Stimulated activated CD8-positive, alpha-beta memory T cell treated with anti-CD3 and anti-CD28 coated beads, Interleukin-12 subunit alpha, Interleukin-12 subunit beta, amount 100 ng/mL, for 24 hours (primary cell): Measurements from ENCODE around the gene SUGCT.

Experiments used
- DNase-seq: peaks from one replicate; pipeline ENCODE4 v3.0.0-alpha.2; 2020; ENCODE audit errors: extremely low read depth

SUGCT gene

DNA sequence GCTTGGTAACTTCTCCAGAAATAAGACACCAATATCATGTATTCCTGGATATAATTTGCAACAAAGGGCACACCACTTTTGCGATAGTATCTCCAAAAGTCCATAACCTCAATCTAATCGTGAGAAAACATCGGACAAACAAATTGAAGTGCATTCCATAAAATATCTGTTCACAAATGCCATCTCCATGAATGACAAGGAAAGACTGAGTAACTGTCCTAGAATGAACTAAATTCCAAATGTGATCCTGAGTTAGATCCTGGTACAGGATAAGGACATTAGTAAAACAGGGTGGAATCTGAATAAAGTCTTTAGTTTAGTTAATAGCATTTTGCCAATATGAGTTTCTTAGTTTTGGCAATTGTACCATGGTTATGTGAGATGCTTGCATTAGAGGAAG lies 384.2 kb downstream of the SUGCT start:
- no peak for DNase-seq

DNA sequence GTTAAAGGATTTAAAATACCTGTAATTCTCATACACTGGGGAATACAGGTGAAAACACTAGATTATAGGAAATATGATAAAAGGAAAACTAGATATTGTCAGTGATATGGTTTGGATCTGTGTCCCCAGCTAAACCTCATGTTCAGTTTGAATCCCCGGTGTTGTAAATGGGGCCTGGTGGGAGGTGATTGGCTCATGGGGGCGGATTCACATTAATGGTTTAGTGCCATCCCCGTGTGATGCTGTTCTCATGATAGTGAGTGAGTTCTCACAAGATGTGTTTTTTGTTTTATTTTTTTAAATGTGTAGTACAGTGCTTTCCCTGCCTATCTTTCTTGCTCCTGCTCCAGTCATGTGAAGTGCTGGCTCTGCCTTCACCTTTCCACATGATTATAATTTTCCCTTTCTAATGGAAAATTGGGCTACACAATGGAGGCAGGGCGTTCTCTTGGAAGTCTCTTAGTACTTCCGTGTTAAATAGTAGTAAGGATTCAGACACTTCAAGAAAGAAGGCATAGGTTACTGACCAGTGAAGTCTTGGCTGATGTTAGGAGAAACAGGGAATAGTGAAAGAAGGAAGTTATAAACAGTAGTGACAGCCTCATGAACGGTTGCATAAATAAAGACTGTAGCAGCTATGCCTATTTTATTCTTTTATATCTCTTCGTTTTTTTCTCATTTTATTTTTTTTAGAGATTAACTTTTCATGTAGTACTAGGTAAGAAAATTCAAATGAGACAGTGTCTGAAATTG lies 386.4 kb downstream of the SUGCT start:
- DNase-seq, result no peak

DNA sequence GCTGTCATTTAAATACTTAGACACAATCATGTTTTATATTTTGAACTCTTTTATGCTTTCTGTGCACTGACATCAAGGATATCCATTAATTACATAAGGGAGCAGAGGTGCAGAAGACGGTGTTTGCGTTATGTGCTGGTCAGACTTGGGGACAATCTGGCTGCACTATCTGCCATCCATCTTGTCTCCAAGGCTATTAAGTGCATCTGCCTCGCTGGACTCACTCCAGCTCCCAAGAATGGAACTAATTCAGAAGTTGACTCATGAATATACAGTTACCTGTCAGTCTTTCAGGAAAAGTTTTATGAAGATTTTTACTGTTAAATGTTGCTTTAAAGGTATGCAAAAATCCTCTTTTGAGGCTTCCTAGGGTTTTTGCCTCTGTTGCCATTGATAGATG lies 391.0 kb downstream of the SUGCT start:
- DNase-seq, result no peak

DNA sequence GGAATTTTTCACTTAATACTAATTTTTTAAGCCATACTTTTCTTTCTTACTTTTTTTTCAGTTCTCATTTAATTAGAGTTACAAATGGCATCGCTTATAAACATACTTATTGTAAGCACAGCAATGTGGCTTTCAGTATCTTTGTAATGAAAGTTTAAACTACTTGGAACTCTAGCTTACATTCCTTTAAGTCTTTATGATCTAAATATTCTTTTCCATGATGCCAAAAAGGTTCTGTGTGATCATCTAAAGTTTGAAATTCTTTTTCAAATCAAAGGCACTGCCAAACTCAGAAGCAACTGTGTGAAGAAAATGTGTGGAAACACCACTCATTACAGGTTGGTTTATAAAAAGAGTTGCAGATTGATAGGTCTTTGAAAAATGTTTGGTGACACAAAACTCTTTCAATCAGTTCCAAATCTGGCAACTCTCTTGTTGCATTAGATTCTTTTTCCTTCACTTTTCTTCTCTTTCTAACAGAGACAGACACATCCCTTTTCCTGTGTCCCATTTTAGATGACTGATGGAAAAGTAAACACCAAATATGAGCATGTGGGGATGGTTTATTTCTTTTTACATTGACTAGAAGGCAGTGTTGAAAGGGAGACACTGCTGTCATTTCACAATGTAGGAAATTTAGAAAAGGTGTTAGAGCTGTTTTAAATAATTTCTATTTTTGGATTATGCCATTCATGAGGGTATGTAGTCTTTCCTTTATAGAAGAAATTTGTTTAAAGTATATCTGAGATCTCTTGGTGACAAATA lies 392.3 kb downstream of the SUGCT start:
- DNase-seq, result no peak

DNA sequence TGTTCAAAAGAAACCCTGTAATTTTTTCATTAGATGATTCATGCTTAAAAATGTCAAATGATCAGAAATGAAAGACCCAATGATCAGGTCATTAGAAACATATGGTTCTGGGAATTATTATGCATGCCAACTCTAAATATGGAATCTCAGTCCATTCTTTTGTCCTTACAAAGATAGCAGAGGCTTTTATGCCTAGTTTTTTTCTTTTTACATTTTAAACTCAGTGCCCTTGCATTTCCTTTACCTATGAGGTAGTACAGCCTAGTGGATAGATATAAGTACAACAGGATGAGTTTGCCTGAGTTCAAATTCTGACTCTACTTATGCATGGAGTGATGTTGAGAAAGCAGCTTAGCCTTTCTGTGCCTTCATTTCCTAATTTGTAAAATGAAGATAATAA lies 392.9 kb downstream of the SUGCT start:
- DNase-seq, result no peak

DNA sequence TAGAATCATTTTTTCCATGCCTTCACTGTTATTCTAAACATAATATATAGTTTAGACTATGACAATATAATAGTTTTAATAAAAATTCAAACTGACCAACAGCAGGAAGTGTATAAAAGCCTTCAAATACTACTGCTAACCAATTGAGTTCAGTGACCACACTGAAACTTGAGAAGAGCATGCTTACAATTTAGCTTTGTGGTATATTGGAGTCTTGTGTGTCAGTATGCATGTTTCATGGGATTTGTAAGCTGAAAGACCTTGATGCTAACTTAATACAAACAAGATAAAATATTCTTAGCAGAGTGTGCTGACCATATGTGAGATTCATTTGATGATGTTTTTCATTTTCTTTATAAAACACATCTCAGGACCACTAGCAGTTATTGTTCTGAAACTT lies 395.5 kb downstream of the SUGCT start:
- DNase-seq, result no peak

DNA sequence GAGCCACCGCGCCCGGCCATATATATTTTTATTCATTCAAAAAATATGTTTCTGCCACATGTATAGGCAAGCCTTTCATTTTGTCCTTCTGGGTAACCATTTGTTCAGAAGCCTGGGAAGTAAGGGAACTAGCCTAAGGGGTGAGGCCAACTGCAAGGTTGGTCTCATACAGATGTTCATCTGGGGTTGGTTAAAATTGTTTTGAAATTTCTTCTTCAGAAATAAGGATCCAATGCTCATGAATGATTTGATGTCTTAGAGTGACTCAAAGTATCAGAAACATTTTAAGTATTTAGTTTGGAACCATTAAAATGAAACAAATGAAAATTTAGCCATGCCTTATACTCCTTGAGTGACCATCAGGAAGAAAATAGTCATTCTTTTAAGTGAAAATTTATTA lies 397.2 kb downstream of the SUGCT start:
- DNase-seq, result no peak

DNA sequence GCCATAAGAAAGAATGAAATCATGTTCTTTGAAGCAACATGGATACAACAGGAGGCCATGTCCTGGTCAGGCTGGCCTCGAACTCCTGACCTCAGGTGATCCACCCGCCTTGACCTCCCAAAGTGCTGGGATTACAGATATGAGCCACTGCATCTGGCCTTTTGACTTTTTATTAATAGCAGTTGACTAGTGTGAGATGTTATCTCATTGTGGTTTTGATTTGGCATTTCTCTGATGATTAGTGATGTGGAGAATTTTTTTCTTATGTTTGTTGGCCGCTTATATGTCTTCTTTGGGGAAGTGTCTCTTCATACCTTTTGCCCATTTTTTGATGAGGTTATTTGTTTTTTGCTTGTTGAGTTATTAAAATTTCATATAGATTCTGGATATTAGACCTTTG lies 400.9 kb downstream of the SUGCT start:
- no peak for DNase-seq

DNA sequence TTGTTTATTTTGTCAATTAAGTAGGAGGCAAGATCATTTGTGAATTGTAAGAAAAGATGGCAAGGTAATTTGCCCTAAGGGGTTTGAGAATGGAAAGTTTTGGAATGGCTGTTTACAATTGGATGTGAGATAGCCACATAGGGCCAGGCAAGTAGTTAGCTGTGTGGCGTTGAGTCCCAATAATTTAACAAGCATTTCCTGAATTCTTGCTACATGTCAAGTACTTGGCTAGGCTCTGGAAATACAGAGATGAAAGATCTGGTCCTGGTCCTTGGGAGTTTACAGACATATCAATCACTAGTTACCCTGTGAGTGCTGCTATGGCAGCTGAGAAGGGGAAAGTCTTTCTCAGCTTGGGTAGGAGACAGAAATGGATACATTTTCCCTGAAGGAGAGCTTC lies 401.6 kb downstream of the SUGCT start:
- DNase-seq, result no peak

DNA sequence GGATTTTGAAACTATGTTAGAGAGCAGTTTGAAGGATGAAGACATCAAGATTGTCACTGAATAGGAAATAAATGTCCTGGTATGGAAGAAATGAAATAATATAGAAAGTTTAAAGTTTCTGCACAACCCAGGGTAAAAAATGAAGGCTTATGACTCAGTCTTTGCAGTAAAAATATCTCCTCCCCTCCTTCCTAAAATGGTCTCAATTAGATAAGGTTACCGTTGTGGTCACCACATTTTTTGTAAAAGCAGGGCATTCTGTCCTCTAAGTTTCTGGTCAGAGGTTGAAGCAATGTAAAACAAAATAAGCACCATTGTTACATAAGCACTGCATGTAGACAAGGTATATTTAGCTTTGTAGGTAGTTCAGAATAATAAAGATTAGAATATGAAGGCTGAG lies 403.5 kb downstream of the SUGCT start:
- DNase-seq, result no peak

DNA sequence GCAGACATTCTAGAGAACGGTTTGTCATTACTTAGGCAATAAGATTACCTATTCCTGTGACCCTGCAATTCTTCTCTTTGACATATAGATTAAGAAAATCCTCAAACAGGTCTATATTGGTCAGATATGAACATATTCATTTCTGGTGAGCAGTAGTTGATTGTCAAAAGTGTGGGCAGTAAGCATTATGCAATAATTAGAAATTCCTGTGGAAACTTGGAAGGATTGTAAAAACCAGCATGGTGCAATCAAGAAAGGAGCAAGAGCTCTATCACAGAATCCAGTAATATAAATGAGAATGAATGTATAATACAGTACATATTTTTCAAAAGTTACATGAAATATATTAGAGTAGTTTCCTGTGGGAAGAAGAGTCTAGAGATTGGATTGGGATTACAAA lies 406.5 kb downstream of the SUGCT start:
- DNase-seq, result no peak

DNA sequence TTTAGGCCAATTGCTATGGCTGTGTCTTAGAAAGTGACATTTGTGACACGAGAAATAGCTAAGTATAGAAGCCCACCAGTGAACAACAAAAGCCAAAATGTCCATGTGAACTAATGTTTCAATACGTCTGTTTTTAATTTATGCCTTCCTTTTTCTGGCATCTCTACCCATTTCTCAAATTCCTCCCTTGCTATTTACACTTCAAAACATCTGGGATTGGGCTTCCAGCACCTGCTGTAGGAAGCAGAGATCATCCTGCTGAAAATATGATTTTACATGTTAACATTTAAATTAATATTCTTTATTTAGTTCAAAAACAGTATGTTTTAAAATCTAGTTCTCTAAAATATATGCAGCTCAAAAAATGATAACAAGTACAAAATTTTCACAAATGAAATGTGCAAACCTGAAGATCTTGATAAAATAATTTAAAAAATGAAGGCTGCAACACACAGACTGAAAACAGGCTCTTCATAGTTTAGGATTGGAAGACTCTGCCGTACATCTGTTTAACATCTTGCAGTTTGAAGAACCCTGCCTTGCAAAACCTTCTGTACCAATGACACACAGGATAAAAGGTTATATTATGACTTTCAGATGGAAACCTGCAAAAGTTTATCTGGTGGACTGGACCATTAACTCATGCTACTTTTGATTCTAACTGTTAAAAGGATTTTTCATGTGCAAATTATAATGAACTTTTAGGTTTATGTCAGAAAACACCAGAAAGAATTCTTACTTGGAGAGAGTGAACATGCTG lies 408.4 kb downstream of the SUGCT start:
- no peak for DNase-seq

DNA sequence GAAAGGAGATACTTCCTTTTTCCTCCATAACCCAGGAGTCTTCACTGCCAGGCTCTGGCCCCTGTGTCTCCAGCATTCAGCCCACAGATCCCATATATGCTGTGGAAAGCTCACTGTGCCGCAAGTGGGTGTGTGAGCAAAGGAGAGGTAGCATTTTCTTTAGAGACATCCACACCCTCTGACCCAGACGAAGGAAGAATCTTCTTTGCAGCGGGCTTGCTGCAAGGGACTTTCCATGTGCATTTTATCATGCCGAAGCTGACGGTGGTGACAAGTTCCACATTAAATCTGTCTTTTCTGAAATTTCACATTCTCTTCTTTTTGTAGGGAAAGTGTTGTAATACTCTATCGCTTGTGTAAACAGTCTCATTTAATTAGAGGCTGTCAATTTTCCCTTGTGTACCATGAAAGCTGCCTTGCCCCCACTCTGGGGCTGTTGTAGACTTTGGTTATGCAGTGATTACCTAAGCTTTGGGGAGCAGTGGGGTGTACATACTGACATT lies 409.5 kb downstream of the SUGCT start:
- DNase-seq, result no peak

DNA sequence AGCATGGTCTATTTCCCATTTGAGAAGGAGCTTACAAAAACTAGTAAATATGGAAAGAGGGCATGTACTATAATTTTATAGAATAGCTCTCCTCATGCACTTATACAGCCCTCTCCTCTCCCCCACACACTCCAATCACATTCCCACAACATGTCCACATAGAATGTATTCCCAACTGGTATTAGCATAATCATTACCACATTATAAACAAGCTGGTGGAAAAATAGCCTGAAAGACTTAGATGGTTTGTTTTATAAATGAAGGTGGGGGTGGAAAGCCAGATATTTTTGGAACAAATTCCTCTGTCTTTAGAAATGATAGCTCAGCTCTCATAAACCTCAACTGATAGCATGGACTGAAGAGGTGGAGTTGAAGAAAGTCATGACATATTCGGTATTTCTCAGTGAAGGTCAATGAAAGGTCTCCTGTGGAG lies 410.1 kb downstream of the SUGCT start:
- DNase-seq, result no peak

DNA sequence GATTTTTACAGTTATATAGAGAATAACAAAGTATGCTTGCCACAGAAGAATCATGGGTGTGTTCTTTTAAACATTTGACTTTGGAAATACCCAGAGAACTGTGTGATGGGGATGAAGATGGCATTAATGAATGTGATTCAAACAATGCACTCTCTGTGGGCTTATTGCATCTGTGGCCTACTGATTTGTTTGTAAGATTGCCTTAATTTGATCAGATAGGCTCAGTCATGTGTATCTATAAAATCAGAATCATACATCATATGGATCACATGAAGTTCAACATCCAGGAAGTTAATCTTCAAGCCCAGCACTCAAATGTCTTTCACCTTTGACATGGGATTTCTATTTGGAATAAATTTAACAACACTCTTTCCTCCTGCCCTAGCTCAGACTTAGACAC lies 410.9 kb downstream of the SUGCT start:
- no peak for DNase-seq

DNA sequence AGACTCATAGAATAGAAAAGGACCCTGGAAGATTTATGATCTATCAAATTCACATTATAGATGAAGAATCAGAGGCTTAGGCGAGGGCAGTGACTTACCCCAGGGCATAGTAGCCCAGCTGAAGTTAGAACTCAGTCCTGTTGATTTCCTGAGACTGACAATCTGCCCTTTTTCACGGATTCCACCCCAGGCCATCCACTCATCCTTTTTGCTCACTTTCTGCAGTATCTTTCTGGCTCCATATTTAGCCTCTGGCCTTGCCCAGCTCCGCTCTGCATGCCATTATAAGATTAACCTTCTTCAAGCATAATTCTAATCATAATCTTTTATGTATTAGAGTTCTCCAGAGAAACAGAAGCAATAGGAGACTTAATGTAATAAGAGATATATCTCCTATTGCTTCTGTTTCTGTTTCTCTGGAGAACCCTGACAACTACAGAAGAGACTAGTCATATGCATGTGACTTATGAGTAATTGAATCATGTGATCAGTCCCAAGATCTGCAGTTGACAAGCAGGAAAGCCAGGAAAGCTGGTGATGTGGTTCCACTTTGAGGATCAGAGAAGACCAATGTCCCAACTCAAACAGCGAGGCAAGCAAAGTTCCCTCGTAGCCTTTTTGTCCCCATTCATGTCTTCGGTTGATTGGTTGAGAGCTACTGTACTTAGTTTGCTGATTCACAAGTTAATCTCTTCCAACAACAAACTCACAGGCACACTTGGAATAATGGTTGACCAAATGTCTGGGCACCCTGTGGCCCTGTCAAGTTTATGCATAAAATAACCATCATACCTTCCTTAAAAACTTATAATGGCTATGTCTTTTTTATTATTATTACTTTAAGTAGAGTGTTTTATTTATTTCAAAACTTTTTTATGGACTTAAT lies 412.1 kb downstream of the SUGCT start:
- DNase-seq, result no peak

DNA sequence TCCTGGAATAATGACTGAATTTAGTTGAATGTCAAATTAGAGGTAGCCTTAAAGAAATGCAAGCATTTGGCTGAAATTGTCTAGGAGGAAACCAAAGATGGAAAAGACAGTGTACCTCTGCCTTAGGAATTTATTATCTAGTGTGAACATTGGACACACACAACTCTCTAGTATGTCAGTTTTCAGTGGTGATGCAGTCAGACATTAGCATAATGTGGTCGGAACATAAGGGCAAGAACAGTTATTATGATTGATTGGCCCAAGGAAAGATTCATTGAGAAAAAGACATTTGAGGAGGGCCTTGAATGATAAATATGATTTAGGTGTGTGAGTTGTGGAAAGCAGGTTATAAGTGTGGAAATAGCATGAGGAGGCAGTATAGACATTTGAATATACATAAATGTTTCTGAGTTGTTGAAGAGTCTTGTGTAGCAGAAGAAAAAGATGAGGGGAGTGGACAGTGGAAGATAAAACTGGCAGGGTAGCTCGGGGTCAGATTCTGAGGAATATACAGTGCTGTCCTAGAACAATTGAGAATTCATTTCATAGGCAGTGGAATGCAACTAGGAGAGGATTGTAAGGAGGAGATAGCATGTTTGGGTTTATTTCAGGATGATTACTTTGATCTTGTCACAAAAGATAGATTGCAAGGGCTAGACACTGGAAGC lies 414.7 kb downstream of the SUGCT start:
- DNase-seq, result no peak

DNA sequence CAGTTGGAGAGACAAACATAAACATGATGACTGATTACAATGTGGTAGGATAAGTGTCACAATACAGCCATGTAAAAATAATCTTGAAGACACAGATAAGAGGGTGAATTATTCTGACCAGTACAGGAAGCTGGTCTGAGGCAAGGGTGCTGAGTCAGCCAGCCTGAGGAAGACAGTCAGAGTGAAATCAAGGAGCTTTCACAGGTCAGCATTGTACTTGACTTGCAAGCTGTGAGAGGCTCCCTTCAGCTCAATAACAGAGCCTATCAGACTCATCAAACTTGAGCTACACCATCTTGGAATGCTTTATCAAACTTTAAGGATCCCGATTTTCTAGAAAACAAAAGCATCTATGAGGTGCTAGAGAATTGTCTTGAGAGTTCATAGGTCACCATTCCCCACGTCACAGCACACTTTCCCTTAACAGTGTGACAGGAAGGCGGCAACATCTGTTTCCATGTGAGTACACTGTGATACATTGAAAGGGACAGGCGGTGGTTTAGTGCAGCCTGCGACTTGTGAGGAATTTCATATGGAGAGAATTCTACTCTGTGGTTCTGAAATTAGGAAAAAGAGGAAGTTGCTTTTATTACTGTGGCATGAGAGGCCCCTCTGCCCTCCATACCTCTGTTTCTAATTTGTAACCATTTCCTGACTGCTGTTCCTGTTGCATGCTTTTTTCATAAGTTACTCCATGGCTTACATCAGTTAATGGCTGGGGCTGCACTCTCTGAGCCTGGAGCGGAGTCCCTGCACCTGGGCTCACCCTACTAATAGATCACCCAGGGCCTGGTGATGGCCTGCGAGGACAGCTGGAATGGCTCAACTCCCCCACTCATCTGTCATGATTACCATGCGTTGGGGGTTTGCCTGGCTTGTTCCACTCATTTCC lies 417.1 kb downstream of the SUGCT start:
- no peak for DNase-seq

DNA sequence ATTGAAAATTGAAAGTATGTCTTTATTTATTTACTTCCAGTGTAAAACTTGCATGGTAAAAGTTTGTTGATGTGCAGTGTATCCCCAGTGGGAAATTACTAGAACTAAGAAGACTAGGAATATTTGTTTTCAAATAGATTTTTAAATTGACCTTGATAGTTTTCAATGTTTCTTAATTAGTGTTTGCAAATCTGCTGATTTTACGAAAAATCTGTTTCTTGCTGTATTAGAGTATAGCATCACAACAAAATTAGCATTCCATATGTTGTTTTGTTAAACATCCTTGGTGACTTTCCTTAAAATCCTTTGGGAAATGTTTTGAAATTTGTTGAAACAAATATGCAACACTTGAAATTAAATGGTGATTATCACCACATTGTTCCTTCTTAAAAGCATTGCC lies 425.9 kb downstream of the SUGCT start:
- no peak for DNase-seq

DNA sequence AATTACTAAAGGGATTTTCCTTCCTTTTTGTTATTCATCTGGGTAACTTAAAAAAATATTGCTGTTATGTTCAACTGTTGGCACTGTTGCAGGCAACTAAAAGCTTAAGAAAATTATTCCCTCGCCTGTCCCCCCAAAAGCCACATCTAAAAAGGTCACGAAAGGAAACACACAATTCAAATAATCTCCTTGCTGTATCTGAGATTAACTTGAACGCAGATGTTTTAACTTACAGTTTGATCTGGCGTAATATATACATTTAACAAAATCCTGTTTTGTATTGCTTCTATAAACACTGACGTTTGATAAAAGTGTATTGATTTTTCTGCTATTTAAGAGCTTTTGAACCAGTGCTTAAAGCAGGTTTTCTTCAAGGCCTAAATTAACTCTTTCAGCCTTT lies 432.1 kb downstream of the SUGCT start:
- no peak for DNase-seq
